Endodermal cell (in vitro differentiated cells): ENCODE measurements around the gene GARS1. TPM values are rescaled to one million over a fixed set of nuclear protein-coding genes. Genes with fewer than 3 reads are reported as not detected.

Experiments used
- DNase-seq: peaks from one replicate; pipeline ENCODE4 v3.0.0-alpha.2; 2017
- H3K27ac ChIP-seq: 2 replicates; pipeline ENCODE4 v1.5.1; 2013; ENCODE audit warnings: mild to moderate bottlenecking, low read depth, low read length, moderate library complexity
- H3K27me3 ChIP-seq: 2 replicates; pipeline ENCODE4 v1.6.1; 2013; ENCODE audit warnings: mild to moderate bottlenecking, low read length, moderate library complexity; ENCODE audit not compliant: insufficient read depth, control insufficient read depth, poor library complexity, severe bottlenecking
- H3K36me3 ChIP-seq: 2 replicates; pipeline ENCODE4 v1.7.0; 2013; ENCODE audit warnings: mild to moderate bottlenecking, low read length, moderate library complexity; ENCODE audit not compliant: control insufficient read depth, insufficient read depth
- H3K4me1 ChIP-seq: one replicate; pipeline ENCODE4 v1.7.0; 2013; ENCODE audit warnings: low read length; ENCODE audit not compliant: control insufficient read depth, insufficient read depth
- H3K4me3 ChIP-seq: 2 replicates; pipeline ENCODE4 v1.5.1; 2013; ENCODE audit warnings: mild to moderate bottlenecking, low read length, moderate library complexity
- H3K9ac ChIP-seq: 2 replicates; pipeline ENCODE4 v1.6.1; 2013; ENCODE audit warnings: mild to moderate bottlenecking, low read length, moderate library complexity; ENCODE audit not compliant: poor library complexity, severe bottlenecking; ENCODE audit errors: extremely low read depth
- H3K9me3 ChIP-seq: 2 replicates; pipeline ENCODE4 v1.6.1; 2013; ENCODE audit warnings: mild to moderate bottlenecking, low read length, moderate library complexity; ENCODE audit not compliant: control insufficient read depth
- H3K27ac Mint-ChIP-seq: 2 replicates; pipeline ENCODE4 v1.8.0; 2020; ENCODE audit warnings: mixed read lengths
- H3K27me3 Mint-ChIP-seq: 2 replicates; pipeline ENCODE4 v1.8.0; 2021; ENCODE audit warnings: mild to moderate bottlenecking, mixed read lengths; ENCODE audit not compliant: insufficient read depth
- H3K36me3 Mint-ChIP-seq: 2 replicates; pipeline ENCODE4 v1.8.0; 2020; ENCODE audit warnings: low read depth, mixed read lengths
- H3K4me1 Mint-ChIP-seq: 2 replicates; pipeline ENCODE4 v1.8.0; 2020; ENCODE audit warnings: mixed read lengths
- H3K4me3 Mint-ChIP-seq: 2 replicates; pipeline ENCODE4 v1.8.0; 2020; ENCODE audit warnings: mild to moderate bottlenecking, moderate library complexity, mixed read lengths
- H3K9me3 Mint-ChIP-seq: 2 replicates; pipeline ENCODE4 v1.8.0; 2020; ENCODE audit warnings: mild to moderate bottlenecking, mixed read lengths
- WGBS, 2 experiments: methylation state at CpG; one replicate each; pipeline versions ENCODE4 v1.1.5 to v1.1.7; 2013; ENCODE audit warnings: missing lambda C conversion rate in 2 of 2, mixed read lengths in 1 of 2; ENCODE audit not compliant: insufficient coverage in 1 of 2, insufficient read length in 1 of 2; 5-methylcytosine and 5-hydroxymethylcytosine counted together
- total RNA-seq, 2 donors: library from RNA; stranded (reverse); fragmentation: NEBNext Ultra II Directional in 1 of 2; extraction: Animal tissue kit (Norgen Biotek cat#: 25700) in 1 of 2; gene quantifications; 2 replicates in 1 of 2; 3 replicates in 1 of 2; pipeline ENCODE4 v1.2.1, GENCODE V29; 2021
- TF ChIP-seq, protein P1 (sequence below): fragments of 200-600 bp; sonication (generic); conservative IDR thresholded peaks from 2 replicates; pipeline ENCODE4 v1.5.0; 2021; ENCODE audit warnings: antibody characterized with exemption, mild to moderate bottlenecking

Gene GARS1
- total RNA-seq, 2 donors from 2014 or later = 113 to 121 TPM

DNA sequence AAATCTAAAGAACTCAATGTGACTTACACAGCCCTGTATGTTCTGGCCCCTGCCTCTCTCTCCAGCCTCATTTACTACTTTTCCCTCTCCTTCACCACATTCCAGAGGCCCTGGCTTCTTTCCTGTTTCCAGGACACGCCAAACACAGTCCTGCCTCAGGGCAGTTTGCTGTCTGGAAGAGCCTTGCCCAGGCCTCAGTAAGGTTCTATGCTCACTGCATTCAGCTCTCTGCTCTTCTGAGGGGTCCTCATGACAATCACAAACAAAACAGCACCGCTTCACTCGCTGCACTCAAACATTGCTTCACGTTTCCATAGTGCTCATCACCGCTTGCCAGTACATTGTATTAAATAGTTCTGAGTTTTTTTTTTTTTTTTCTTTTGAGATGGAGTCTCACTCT, 35.1 kb upstream of the GARS1 start:
- TF ChIP-seq, protein P1, sequence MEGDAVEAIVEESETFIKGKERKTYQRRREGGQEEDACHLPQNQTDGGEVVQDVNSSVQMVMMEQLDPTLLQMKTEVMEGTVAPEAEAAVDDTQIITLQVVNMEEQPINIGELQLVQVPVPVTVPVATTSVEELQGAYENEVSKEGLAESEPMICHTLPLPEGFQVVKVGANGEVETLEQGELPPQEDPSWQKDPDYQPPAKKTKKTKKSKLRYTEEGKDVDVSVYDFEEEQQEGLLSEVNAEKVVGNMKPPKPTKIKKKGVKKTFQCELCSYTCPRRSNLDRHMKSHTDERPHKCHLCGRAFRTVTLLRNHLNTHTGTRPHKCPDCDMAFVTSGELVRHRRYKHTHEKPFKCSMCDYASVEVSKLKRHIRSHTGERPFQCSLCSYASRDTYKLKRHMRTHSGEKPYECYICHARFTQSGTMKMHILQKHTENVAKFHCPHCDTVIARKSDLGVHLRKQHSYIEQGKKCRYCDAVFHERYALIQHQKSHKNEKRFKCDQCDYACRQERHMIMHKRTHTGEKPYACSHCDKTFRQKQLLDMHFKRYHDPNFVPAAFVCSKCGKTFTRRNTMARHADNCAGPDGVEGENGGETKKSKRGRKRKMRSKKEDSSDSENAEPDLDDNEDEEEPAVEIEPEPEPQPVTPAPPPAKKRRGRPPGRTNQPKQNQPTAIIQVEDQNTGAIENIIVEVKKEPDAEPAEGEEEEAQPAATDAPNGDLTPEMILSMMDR = no peak
- H3K27ac ChIP-seq = peak overlapping the region; percentile 83
- no peak overlapping the region for H3K4me3 ChIP-seq
- H3K27me3 ChIP-seq = peaks cover 92% of the 10 kb centered on the region
- H3K9ac ChIP-seq = no peak overlapping the region
- H3K27ac Mint-ChIP-seq = no peak overlapping the region
- H3K36me3 Mint-ChIP-seq = peaks cover 11% of the 10 kb centered on the region
- DNase-seq = no peak
- H3K9me3 ChIP-seq = no peaks in the 10 kb centered on the region
- no peaks in the 10 kb centered on the region for H3K36me3 ChIP-seq
- H3K4me1 Mint-ChIP-seq = no peaks in the 10 kb centered on the region
- H3K4me1 ChIP-seq = no peaks in the 10 kb centered on the region
- WGBS, 2 experiments = 69 to 93% methylated on average over 2 to 5 of the region's 5 CpGs
- no peak overlapping the region for H3K4me3 Mint-ChIP-seq
- no peaks in the 10 kb centered on the region for H3K9me3 Mint-ChIP-seq
- H3K27me3 Mint-ChIP-seq = peaks cover 39% of the 10 kb centered on the region

GRCh38 chr7:30561389-30561788, 33.3 kb upstream of the GARS1 start:
- Mint-ChIP-seq H3K36me3 (peaks cover 11% of the 10 kb centered on the region), H3K4me1 (no peaks in the 10 kb centered on the region), H3K4me3 (no peak overlapping the region), H3K9me3 (no peaks in the 10 kb centered on the region), H3K27me3 (peaks cover 57% of the 10 kb centered on the region), H3K27ac (no peak overlapping the region)
- no peak overlapping the region for H3K27ac ChIP-seq
- H3K9me3 ChIP-seq = no peaks in the 10 kb centered on the region
- no peak for DNase-seq
- H3K4me1 ChIP-seq = no peaks in the 10 kb centered on the region
- TF ChIP-seq, protein P1 = no peak
- WGBS, 2 experiments = 95 to 100% methylated on average over 2 to 6 of the region's 6 CpGs
- no peak overlapping the region for H3K4me3 ChIP-seq
- no peaks in the 10 kb centered on the region for H3K36me3 ChIP-seq
- no peak overlapping the region for H3K9ac ChIP-seq
- peaks cover 92% of the 10 kb centered on the region for H3K27me3 ChIP-seq

GRCh38 chr7:30562498-30562897, 32.2 kb upstream of the GARS1 start:
- Histone ChIP-seq H3K27ac (no peak overlapping the region), H3K9ac (no peak overlapping the region), H3K36me3 (no peaks in the 10 kb centered on the region), H3K4me1 (no peaks in the 10 kb centered on the region), H3K27me3 (peaks cover 92% of the 10 kb centered on the region), H3K4me3 (no peak overlapping the region), H3K9me3 (no peaks in the 10 kb centered on the region)
- H3K27ac Mint-ChIP-seq = no peak overlapping the region
- TF ChIP-seq, protein P1 = no peak
- peaks cover 68% of the 10 kb centered on the region for H3K27me3 Mint-ChIP-seq
- peaks cover 11% of the 10 kb centered on the region for H3K36me3 Mint-ChIP-seq
- DNase-seq = no peak
- H3K9me3 Mint-ChIP-seq = no peaks in the 10 kb centered on the region
- H3K4me3 Mint-ChIP-seq = no peak overlapping the region
- WGBS, 2 experiments = 88 to 90% methylated on average over 2 to 6 of the region's 6 CpGs
- peaks cover 4% of the 10 kb centered on the region for H3K4me1 Mint-ChIP-seq
